Esophagus muscularis mucosa (tissue), 4 donors: ENCODE data around the gene ZNF384. TPM values are rescaled to one million over a fixed set of nuclear protein-coding genes. Genes with fewer than 3 reads are reported as not detected.

Source experiments
- DNase-seq: peaks from one replicate; pipeline ENCODE4 v3.0.0-alpha.2; 2017; ENCODE audit errors: extremely low spot score
- H3K27ac ChIP-seq, 4 donors: fragments of 200-600 bp; sonication (generic); replicated peaks in 1 of 4; 1 replicate in 3 of 4; 2 replicates in 1 of 4; pipeline ENCODE4 v1.5.1; 2016 to 2019; ENCODE audit warnings: mild to moderate bottlenecking in 1 of 4
- H3K27me3 ChIP-seq, 4 donors: fragments of 200-600 bp; sonication (generic); one replicate each; pipeline versions ENCODE4 v1.5.1 to v1.6.0; 2016 to 2019
- H3K36me3 ChIP-seq, 4 donors: fragments of 200-600 bp; sonication (generic); one replicate each; pipeline ENCODE4 v1.5.1; 2016 to 2019
- H3K4me1 ChIP-seq, 4 donors: fragments of 200-600 bp; sonication (generic); one replicate each; pipeline ENCODE4 v1.5.1; 2016 to 2019
- H3K4me3 ChIP-seq, 4 donors: fragments of 200-600 bp; sonication (generic); 1 replicate in 2 of 4; 2 replicates in 2 of 4; pipeline ENCODE4 v1.5.1; 2016 to 2019; ENCODE audit warnings: mild to moderate bottlenecking in 4 of 4, moderate library complexity in 1 of 4
- H3K9me3 ChIP-seq, 4 donors: fragments of 200-600 bp; sonication (generic); 1 replicate in 3 of 4; 2 replicates in 1 of 4; pipeline ENCODE4 v1.5.1; 2016 to 2019
- CTCF ChIP-seq, 3 experiments: fragments of 200-600 bp in 2 of 3; fragments of 450-650 bp in 1 of 3; sonication (generic) in 2 of 3; IDR thresholded peaks; one replicate each; pipeline ENCODE4 v1.5.1; 2017 to 2019; ENCODE audit warnings: antibody characterized with exemption in 3 of 3, mild to moderate bottlenecking in 2 of 3, moderate library complexity in 1 of 3
- EP300 ChIP-seq: sonication (generic); formaldehyde crosslinking; IDR thresholded peaks from one replicate; pipeline ENCODE4 v1.6.1; 2017; ENCODE audit warnings: antibody characterized with exemption
- POLR2A ChIP-seq: fragments of 450-650 bp; IDR thresholded peaks from one replicate; pipeline ENCODE4 v1.6.1; 2017; ENCODE audit warnings: antibody characterized with exemption, moderate library complexity, mild to moderate bottlenecking, low read depth
- POLR2AphosphoS5 ChIP-seq, 2 donors: sonication (generic); formaldehyde crosslinking; IDR thresholded peaks; one replicate each; pipeline ENCODE4 v1.6.1; 2017; ENCODE audit warnings: antibody characterized with exemption in 2 of 2
- WGBS: methylation state at CpG from one replicate; pipeline ENCODE4 v1.1.5; 2018; 5-methylcytosine and 5-hydroxymethylcytosine counted together
- intact Hi-C: fragments of 100-400 bp; cut with DNase I; formaldehyde crosslinking; loops from one replicate; pipeline ENCODE4 v1.15.1; 2023
- total RNA-seq, 4 donors: library from RNA; depleted of rRNA; stranded (reverse); fragments of >200 nt; gene quantifications; one replicate each; pipeline versions ENCODE4 v1.1.0 to v1.2.1, GENCODE V29; 2016

Gene ZNF384
- total RNA-seq, 4 donors from 2014 or later = 32.8 to 55.4 (median 41.0) TPM

GRCh38 chr12:6734506-6735387, 45.6 kb upstream of the ZNF384 start:
- Histone ChIP-seq H3K9me3 (no peaks in the 10 kb centered on the region), H3K27ac (peak overlapping the region; percentile 17 to 54 (median 48)), H3K4me1 (peaks cover 7 to 13% (median 10%) of the 10 kb centered on the region in 4 donors), H3K36me3 (peaks cover 23 to 48% (median 36%) of the 10 kb centered on the region in 4 donors), H3K4me3 (no peak overlapping the region), H3K27me3 (no peaks in the 10 kb centered on the region)
- intact Hi-C loops = loop anchor here (5.0 kb wide), 1 partner anchor 43 kb away; no protein-coding TSS in a partner anchor
- TF ChIP-seq EP300 (no peak), CTCF (IDR thresholded peaks at IDR 0.05) (no peak), POLR2A (no peak), POLR2AphosphoS5 (IDR thresholded peaks at IDR 0.05) (no peak)
- WGBS = 73% methylated on average over 10 of the region's 10 CpGs
- DNase-seq = no peak

GRCh38 chr12:6730169-6730568, 41.0 kb upstream of the ZNF384 start:
- no peaks in the 10 kb centered on the region for H3K27me3 ChIP-seq
- H3K4me1 ChIP-seq = peaks cover 0 to 12% (median 4%) of the 10 kb centered on the region in 4 donors
- H3K36me3 ChIP-seq = peaks cover 37 to 91% (median 60%) of the 10 kb centered on the region in 4 donors
- WGBS = 91% methylated on average over 8 of the region's 8 CpGs
- no peak for DNase-seq
- H3K9me3 ChIP-seq = no peaks in the 10 kb centered on the region
- H3K4me3 ChIP-seq = no peak overlapping the region
- TF ChIP-seq CTCF (IDR thresholded peaks at IDR 0.05) (no peak), POLR2AphosphoS5 (IDR thresholded peaks at IDR 0.05) (no peak)
- intact Hi-C loops = no loop called here
- no peak overlapping the region for H3K27ac ChIP-seq

GRCh38 chr12:6729186-6729585, 40.0 kb upstream of the ZNF384 start:
- TF ChIP-seq EP300 = no peak
- no peak for TF ChIP-seq CTCF (IDR thresholded peaks at IDR 0.05)
- no peak for TF ChIP-seq POLR2AphosphoS5 (IDR thresholded peaks at IDR 0.05)
- no peak for TF ChIP-seq POLR2A
- H3K4me1 ChIP-seq = peaks cover 7 to 21% (median 14%) of the 10 kb centered on the region in 4 donors
- no peak for DNase-seq
- intact Hi-C loops = no loop called here
- 91% methylated on average over 17 of the region's 18 CpGs for WGBS
- no peaks in the 10 kb centered on the region for H3K27me3 ChIP-seq
- H3K27ac ChIP-seq = no peak overlapping the region
- peaks cover 37 to 83% (median 57%) of the 10 kb centered on the region in 4 donors for H3K36me3 ChIP-seq
- no peaks in the 10 kb centered on the region for H3K9me3 ChIP-seq
- H3K4me3 ChIP-seq = no peak overlapping the region

- H3K36me3 ChIP-seq = peaks cover 20 to 49% (median 31%) of the 10 kb centered on the region in 4 donors
- H3K9me3 ChIP-seq = no peaks in the 10 kb centered on the region
- peaks cover 7 to 22% (median 15%) of the 10 kb centered on the region in 4 donors for H3K4me1 ChIP-seq
- intact Hi-C loops = no loop called here
- DNase-seq = no peak
- H3K4me3 ChIP-seq = no peak overlapping the region
- TF ChIP-seq EP300 (no peak), POLR2AphosphoS5 (IDR thresholded peaks at IDR 0.05) (no peak), CTCF (IDR thresholded peaks at IDR 0.05) (no peak), POLR2A (no peak)
- no peaks in the 10 kb centered on the region for H3K27me3 ChIP-seq
- WGBS = 90% methylated on average over 7 of the region's 7 CpGs
- no peak overlapping the region for H3K27ac ChIP-seq
These were observed 36.2 kb upstream of the ZNF384 start for GRCh38 chr12:6725350-6725749.
